Measurements from ENCODE around the gene IFNAR1. TPM values are rescaled to one million over a fixed set of nuclear protein-coding genes. Genes with fewer than 3 reads are reported as not detected.

IFNAR1 gene
- total and polyA plus RNA-seq, 9 of the 15 experiments (the other 6 are each of a cell fraction or from before 2014, with no cell fraction given): 8.6 to 31.8 (median 14.8) TPM

- peak in 1 of 2 experiments; percentile 66; a peak in 1 of 4 replicates for TF ChIP-seq ZNF318 (IDR thresholded peaks at IDR 0.05; ENCODE audit: borderline replicate concordance in 1 of 2, low read depth in 1 of 2)
- no peak for TF ChIP-seq ZNF785 (CRISPR knock-in tag; IDR thresholded peaks at IDR 0.05)
- no peak for TF ChIP-seq ZNF280B (CRISPR knock-in tag; IDR thresholded peaks at IDR 0.05)
- TF ChIP-seq NR3C1 (CRISPR knock-in tag; IDR thresholded peaks at IDR 0.05): no peak
- no peak for TF ChIP-seq SNIP1 (IDR thresholded peaks at IDR 0.05; ENCODE audit: low read depth)
- peak; percentile 88 for TF ChIP-seq NFIC (IDR thresholded peaks at IDR 0.05)
- TF ChIP-seq WHSC1 (IDR thresholded peaks at IDR 0.05; ENCODE audit: low read length): no peak
- peak; percentile 60; the same call in 1 of the 2 replicates for TF ChIP-seq SMARCA4 (IDR thresholded peaks at IDR 0.05)
- no peak for TF ChIP-seq CCAR2 (IDR thresholded peaks at IDR 0.05; ENCODE audit: low read depth, low read length)
- TF ChIP-seq RCOR1 (IDR thresholded peaks at IDR 0.05; ENCODE audit: borderline replicate concordance in 1 of 2, low read depth in 2 of 2, low read length in 2 of 2): peak in 1 of 2 experiments; percentile 73; a peak in 2 of 4 replicates
- TF ChIP-seq GATAD2B (IDR thresholded peaks at IDR 0.05; ENCODE audit: borderline replicate concordance): no peak
- TF ChIP-seq TFE3 (CRISPR knock-in tag; IDR thresholded peaks at IDR 0.05): no peak
- no peak for TF ChIP-seq ZNF24 (IDR thresholded peaks at IDR 0.05)
- TF ChIP-seq KDM1A (IDR thresholded peaks at IDR 0.05): peak; percentile 76; a peak in 3 of 4 replicates
- TF ChIP-seq TBP (optimal IDR thresholded peaks at IDR 0.05; ENCODE audit: low read depth, low read length): no peak
These were observed 15.9 kb upstream of the IFNAR1 start (continued) for GRCh38 chr21:33308586-33309490.
